Loucy (cell line): ENCODE results near the gene AIF1.

ENCODE experiments used
- CTCF ChIP-seq: fragments of 200-600 bp; sonication (generic); conservative IDR thresholded peaks from 2 replicates; pipeline ENCODE4 v1.5.1; 2014; ENCODE audit warnings: mild to moderate bottlenecking, antibody characterized with exemption, low read length
- EZH2phosphoT487 ChIP-seq: fragments of 200-600 bp; IDR thresholded peaks from 2 replicates; pipeline ENCODE4 v1.6.1; 2018; ENCODE audit warnings: antibody characterized with exemption, mild to moderate bottlenecking, moderate library complexity, borderline replicate concordance

- TF ChIP-seq CTCF, result no peak
- no peak for TF ChIP-seq EZH2phosphoT487
These were observed 5.3 kb upstream of the AIF1 start for GRCh38 chr6:31609519-31610406.
